RCC 7860 (cell line): Measurements from ENCODE around the gene PHF2.
"Not testable (repeated sequence)": the region's sequence is repeated elsewhere in the genome, so short reads cannot be mapped to it uniquely, and the experiment has no call there.

Experiments used
- DNase-seq: peaks from one replicate; pipeline ENCODE4 v3.0.0-alpha.2; 2015; ENCODE audit warnings: low spot score
- FAIRE-seq: peaks from 2 replicates; lab custom pipeline; 2012; peaks lifted over from hg19 to GRCh38; lab: Jason Lieb, UNC

Gene PHF2

GRCh38 chr9:93662952-93663572 is 86.7 kb downstream of the PHF2 start:
- FAIRE-seq: no peak
- no peak for DNase-seq

GRCh38 chr9:93663877-93664548 is 87.6 kb downstream of the PHF2 start:
- FAIRE-seq (no peak), DNase-seq (no peak)

- FAIRE-seq: no peak
- DNase-seq: no peak
Measured at GRCh38 chr9:93664549-93665120, 88.3 kb downstream of the PHF2 start.

GRCh38 chr9:93665128-93665636 is 88.8 kb downstream of the PHF2 start:
- no peak for FAIRE-seq
- DNase-seq: no peak

GRCh38 chr9:93665637-93666438 is 89.5 kb downstream of the PHF2 start:
- FAIRE-seq: no peak
- DNase-seq: no peak

GRCh38 chr9:93666439-93666784 is 90.0 kb downstream of the PHF2 start:
- not testable (repeated sequence) for FAIRE-seq, DNase-seq

- DNase-seq (no peak), FAIRE-seq (no peak)
Measured at GRCh38 chr9:93667006-93667405, 90.6 kb downstream of the PHF2 start.

- FAIRE-seq (no peak), DNase-seq (no peak)
Measured at GRCh38 chr9:93667627-93668026, 91.2 kb downstream of the PHF2 start.

- FAIRE-seq: no peak
- no peak for DNase-seq
Measured at GRCh38 chr9:93668261-93668871, 92.0 kb downstream of the PHF2 start.

- DNase-seq (no peak), FAIRE-seq (no peak)
Measured at GRCh38 chr9:93669116-93669957, 93.0 kb downstream of the PHF2 start.

- no peak for FAIRE-seq
Measured at GRCh38 chr9:93669958-93670207, 93.5 kb downstream of the PHF2 start.

GRCh38 chr9:93670208-93671019 is 94.0 kb downstream of the PHF2 start:
- no peak for FAIRE-seq
- DNase-seq: no peak

More at GRCh38 chr9:93669958-93670207, 93.5 kb downstream of the PHF2 start:
- DNase-seq: no peak

- FAIRE-seq: no peak
Measured at GRCh38 chr9:93671020-93671338, 94.6 kb downstream of the PHF2 start.

GRCh38 chr9:93672330-93673020 is 96.1 kb downstream of the PHF2 start:
- not testable (repeated sequence) for DNase-seq, FAIRE-seq

More at GRCh38 chr9:93671020-93671338, 94.6 kb downstream of the PHF2 start:
- DNase-seq: no peak

- DNase-seq (no peak), FAIRE-seq (no peak)
Measured at GRCh38 chr9:93673021-93673838, 96.8 kb downstream of the PHF2 start.

- no peak for DNase-seq
- FAIRE-seq: no peak
Measured at GRCh38 chr9:93673839-93674334, 97.5 kb downstream of the PHF2 start.

GRCh38 chr9:93674580-93675335 is 98.4 kb downstream of the PHF2 start:
- DNase-seq (no peak), FAIRE-seq (no peak)
